D721Med (cell line): ENCODE measurements around the gene TAPT1.

Experiments used
- DNase-seq: peaks from one replicate; pipeline ENCODE4 v3.0.0; 2011; ENCODE audit warnings: low spot score; ENCODE audit not compliant: insufficient read length
- FAIRE-seq: peaks from 2 replicates; lab custom pipeline; 2011; peaks lifted over from hg19 to GRCh38; lab: Jason Lieb, UNC
- CTCF ChIP-seq: IDR thresholded peaks from 2 replicates; pipeline ENCODE4 v1.5.1; 2012; ENCODE audit warnings: mild to moderate bottlenecking, control low read depth; ENCODE audit not compliant: insufficient read depth; ENCODE audit errors: missing control alignments

The TAPT1 gene

GRCh38 chr4:16111533-16111932 is 114.7 kb downstream of the TAPT1 start:
- DNase-seq (no peak), FAIRE-seq (no peak)
- no peak for TF ChIP-seq CTCF

GRCh38 chr4:16110661-16111290 is 115.5 kb downstream of the TAPT1 start:
- FAIRE-seq (peak; percentile 99), DNase-seq (peak; percentile 60)
- no peak for TF ChIP-seq CTCF
